HL-60 (cell line): ENCODE results near the gene SPAG17.

Experiments
- POLR2AphosphoS5 ChIP-seq: IDR thresholded peaks from 2 replicates; pipeline ENCODE4 v1.6.1; 2012; ENCODE audit warnings: low read depth
- SPI1 ChIP-seq: IDR thresholded peaks from 2 replicates; pipeline ENCODE4 v1.6.1; 2012; ENCODE audit warnings: low read depth, mild to moderate bottlenecking, borderline replicate concordance
- TF ChIP-seq, protein P1 (sequence below): IDR thresholded peaks from one replicate; pipeline ENCODE4 v1.5.1; 2011; ENCODE audit warnings: low read length, control low read depth, inconsistent platforms; ENCODE audit not compliant: insufficient read depth

DNA sequence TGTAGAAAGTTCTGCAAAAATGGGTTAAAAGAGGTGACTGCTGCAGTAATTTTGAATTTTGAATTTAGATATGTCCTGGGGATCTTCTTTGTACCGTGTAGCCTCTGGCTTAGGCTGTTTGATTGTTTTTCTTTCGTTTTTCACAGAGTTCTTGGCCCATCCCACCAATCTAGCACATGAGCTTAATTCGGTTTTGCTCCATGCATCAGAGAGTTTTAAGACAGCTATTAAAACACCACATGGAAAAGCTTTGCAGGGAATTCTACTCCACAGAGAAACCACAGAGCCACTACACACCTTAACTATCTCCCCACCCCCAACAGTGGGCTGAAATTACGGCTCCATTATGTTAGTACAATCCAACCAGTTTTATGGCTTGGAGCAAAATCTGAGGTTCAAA, 25.5 kb downstream of the SPAG17 start:
- TF ChIP-seq, protein P1, sequence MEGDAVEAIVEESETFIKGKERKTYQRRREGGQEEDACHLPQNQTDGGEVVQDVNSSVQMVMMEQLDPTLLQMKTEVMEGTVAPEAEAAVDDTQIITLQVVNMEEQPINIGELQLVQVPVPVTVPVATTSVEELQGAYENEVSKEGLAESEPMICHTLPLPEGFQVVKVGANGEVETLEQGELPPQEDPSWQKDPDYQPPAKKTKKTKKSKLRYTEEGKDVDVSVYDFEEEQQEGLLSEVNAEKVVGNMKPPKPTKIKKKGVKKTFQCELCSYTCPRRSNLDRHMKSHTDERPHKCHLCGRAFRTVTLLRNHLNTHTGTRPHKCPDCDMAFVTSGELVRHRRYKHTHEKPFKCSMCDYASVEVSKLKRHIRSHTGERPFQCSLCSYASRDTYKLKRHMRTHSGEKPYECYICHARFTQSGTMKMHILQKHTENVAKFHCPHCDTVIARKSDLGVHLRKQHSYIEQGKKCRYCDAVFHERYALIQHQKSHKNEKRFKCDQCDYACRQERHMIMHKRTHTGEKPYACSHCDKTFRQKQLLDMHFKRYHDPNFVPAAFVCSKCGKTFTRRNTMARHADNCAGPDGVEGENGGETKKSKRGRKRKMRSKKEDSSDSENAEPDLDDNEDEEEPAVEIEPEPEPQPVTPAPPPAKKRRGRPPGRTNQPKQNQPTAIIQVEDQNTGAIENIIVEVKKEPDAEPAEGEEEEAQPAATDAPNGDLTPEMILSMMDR = no peak
- TF ChIP-seq SPI1 (no peak), POLR2AphosphoS5 (no peak)
